DMS53 (cell line): ENCODE results near the gene TSPYL4.

Experiments
- DNase-seq: peaks from one replicate; lab custom pipeline; 2025; lab: John Stamatoyannopoulos, UW

Gene TSPYL4

DNA sequence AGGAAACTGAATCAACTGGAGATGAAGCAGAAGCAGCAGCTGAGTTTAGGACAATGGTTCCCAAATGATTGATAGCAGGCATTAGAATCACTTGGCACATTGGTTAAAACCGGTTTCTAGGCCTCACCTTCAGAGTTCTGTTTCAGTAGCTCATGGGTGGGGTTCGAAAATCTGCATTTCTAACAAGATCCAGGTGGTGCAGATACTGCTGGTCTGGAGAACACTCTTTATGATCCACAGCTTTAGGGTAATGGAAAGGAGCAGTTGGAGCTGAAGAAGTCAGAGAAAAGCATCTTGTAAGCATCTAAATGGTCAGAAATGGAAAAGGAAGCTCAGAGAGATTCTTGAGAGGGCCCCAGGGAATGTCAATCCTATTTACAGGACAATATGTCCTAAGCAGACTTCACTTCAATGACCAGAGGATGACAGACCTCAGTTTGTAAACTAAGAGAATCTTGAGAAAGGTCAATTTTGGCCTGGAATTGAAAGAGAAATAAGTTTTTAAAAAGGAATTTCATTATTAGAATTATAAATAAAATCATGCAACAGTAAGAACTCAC lies 17.4 kb upstream of the TSPYL4 start:
- DNase-seq = no peak

- peak; percentile 80 for DNase-seq
Measured at GRCh38 chr6:116268589-116269293, 14.9 kb upstream of the TSPYL4 start.

- no peak for DNase-seq
Measured at GRCh38 chr6:116267836-116268588, 14.1 kb upstream of the TSPYL4 start.

GRCh38 chr6:116266803-116267202 lies 12.9 kb upstream of the TSPYL4 start:
- no peak for DNase-seq

DNA sequence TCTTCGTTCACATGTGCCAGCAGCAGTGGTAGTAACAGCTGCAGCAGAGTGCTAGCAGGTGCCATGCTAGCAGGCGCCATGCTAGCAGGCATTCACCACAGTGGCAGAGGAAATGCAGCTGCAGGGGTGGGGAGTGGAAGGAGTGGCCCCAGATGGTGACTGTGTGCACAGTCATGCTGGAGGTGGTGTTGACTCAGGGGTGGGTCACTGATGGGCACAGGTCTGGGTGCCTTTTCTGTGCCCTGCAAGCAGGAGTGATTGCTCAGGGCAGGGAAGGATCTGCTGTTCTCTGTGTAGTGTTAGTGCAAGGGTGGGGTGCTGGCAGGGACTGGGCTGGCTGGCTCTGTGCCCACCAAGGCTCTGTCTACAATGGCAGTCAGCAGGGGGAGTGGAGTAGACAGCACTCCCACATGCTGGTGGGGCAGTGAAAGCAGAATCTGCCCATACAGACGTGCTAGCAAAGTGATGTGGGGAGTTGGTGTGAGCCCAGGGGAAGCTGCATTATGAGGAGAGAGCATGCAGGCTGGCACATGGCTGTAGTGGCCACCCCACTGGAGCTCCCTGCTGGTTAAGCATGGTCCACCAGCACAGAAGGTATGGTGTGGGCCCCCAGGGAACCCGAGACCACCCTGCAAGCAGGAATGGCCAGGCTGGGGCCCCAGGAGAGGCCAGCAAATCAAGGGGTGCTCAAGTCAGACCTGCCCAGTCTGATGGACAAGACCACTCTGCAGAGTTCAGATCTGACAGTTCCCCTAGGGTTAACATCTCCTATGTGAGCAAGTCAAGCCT lies 11.4 kb upstream of the TSPYL4 start:
- DNase-seq = peak; percentile 24

- DNase-seq = no peak
Measured at GRCh38 chr6:116263353-116263752, 9.5 kb upstream of the TSPYL4 start.

DNA sequence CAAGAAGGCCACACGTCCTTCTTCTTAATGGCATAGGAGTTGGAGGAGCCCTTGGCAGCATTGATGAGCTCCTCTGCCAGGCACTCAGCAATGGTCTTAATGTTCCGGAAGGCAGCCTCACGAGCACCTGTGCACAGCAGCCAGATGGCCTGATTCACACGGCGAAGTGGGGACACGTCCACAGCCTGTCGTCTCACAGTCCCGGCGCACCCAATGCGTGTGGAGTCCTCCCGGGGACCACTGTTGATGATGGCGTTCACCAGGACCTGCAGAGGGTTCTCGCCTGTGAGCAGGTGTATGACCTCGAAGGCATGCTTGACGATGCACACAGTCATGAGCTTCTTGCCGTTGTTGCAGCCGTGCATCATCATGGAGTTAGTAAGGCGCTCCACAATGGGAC lies 4.6 kb upstream of the TSPYL4 start:
- DNase-seq = no peak

- DNase-seq = no peak
Measured at GRCh38 chr6:116256694-116257093, 2.8 kb upstream of the TSPYL4 start.

- DNase-seq = peak; percentile 11
Measured at GRCh38 chr6:116255246-116255800, 1.4 kb upstream of the TSPYL4 start.

- DNase-seq = peak; percentile 14
Measured at GRCh38 chr6:116254297-116255056, 602 bp upstream of the TSPYL4 start.

DNA sequence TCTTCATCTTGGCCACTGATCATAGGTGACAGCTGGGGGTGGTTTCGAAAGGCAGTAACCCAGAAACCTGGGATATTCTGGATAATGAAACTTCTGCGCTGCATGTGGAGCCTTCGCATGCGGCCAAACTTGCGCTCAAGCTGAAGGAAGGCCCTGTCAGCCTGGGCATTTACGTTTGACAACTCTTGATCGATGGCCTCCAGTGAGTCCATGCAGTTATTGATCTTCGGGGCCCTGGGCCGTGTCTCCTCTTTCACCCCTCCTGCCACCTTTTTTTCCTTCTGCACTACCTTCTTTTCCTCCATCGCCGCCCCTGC lies 729 bp downstream of the TSPYL4 start:
- DNase-seq = peak; percentile 38

DNA sequence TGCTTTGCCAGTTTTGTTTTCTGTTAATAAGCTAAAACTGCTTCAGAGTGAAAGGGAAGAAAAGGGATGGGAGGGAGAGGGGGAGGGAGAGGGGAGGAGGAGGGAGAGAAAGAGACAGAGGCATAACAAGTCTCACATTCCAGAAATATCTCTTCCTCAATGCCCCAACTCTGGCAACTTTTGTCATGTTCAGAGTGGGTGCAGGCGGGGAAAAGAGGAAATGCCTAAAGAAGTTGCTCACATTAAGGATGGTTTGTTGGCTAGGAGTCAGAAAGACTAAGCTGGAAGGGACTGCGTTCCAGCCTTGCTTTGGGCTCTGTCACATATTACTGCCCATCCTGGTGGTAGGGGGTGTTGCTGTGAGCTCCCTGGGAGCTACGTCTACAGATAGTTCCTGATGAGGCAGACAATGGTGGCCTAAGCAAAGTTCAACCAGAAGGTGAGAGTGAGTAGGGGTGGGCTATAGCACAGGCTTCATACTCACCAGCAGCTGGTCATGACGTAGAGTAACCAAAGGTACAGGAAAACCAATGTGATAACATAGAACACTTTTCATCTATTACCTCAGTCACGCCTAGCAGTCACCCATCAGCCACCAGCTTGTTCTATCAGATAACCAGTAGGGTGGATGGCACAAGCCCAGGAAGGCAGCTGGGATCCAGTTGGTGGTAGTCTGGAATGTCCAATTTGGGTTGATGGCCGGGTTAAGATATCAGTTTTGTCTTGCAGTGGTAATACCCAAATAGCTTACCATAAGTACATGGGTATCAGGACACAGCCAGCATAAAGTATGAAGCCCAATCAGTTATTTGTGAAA lies 2.1 kb downstream of the TSPYL4 start:
- DNase-seq = peak; percentile 3

- no peak for DNase-seq
Measured at GRCh38 chr6:116248577-116248976, 5.3 kb downstream of the TSPYL4 start.

DNA sequence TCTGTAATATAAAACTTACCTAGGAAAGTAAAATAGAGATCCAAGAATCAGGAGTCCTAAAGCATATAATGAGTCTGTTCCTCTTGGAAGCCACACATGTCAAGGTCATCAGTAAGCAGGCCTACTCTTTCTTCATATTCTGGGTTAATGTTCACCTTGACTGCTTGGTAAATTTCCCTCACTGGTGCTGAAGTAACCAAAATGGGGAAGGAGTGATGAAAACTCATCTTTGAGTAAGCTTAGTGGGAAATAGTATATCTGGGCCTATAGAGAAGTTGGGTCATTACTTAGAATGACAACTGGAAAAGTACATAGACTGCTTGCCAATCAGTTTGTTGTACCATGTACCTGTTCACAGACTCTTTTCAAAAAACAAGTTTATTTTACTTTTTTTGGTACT lies 6.6 kb downstream of the TSPYL4 start:
- DNase-seq = no peak

- no peak for DNase-seq
Measured at GRCh38 chr6:116246089-116246488, 7.8 kb downstream of the TSPYL4 start.

- peak; percentile 8 for DNase-seq
Measured at GRCh38 chr6:116244284-116244683, 9.6 kb downstream of the TSPYL4 start.

DNA sequence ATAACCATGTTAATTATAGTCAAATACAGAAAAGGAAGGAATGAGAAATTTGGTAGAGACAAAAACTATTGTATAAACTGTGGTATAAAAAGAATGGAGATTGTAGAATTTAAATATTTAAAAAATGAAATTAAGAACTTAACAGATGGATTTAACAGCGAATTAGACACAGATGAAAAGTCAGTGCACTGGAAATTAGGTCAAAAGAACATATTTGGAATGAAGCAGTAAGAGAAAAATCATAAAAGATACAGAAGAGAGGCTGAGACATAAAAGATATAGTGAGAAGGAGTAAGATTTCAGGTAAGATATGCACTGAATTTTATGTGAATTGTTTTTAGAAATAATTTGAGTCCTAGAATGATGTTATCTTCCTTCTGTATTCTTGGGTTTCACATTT lies 14.0 kb downstream of the TSPYL4 start:
- DNase-seq = no peak

DNA sequence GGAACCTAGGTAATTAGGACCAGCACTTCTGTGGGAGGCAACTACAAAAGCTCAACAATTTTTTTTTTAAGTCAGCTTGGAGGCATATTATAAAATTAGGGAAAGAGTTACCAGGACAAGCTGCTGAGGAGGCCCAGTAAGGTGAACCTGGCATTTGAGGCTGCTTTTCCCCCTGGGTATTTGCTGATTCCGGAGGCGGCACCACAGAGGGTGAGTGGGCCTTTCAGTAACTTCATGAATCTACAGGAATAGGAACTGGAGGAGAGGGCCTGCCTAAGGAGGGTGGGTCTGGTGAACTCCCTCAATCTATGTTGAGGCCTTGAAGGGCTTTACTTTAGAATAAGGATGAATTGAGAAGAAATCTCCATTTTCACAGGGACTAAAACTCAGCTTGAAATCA lies 14.6 kb downstream of the TSPYL4 start:
- no peak for DNase-seq

DNA sequence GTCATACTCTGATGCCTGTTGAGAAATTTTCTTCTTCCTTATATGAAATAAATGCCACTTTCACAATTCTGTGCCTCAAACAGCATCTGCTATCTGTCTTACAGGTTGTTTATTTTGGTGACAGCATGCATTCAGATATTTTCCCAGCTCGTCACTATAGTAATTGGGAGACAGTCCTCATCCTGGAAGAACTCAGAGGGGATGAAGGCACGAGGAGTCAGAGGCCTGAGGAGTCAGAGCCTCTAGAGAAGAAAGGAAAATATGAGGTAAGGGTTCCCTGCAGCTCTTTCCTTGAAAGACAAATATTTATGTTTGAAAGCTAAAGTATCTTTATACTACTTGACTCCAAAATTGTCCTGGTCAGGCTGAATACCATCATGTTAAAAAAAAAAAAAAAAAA lies 15.8 kb downstream of the TSPYL4 start:
- DNase-seq = no peak

DNA sequence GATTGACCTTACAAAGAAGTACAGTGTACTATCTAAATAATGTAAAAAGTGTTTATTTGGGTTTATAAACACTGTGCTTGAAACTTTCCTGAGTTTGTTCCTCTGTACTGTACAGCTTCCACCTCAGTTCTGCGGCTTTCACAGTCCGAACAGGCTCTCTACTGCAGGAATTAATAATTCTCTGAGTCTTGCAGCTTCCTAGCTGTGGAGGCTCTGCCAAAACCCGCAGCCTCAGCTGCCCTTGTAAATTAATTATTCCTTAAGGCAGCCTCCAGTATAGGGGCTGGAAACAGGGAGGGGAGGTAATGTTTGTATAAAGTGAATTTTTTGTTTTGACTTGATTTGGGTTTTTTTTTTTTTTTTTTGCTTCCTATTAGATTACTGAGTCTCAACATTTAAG lies 19.2 kb downstream of the TSPYL4 start:
- DNase-seq = no peak
